Neural cell (in vitro differentiated cells): ENCODE measurements around the gene AMFR. TPM values are rescaled to one million over a fixed set of nuclear protein-coding genes. Genes with fewer than 3 reads are reported as not detected.

Source experiments
- H2AFZ ChIP-seq: fragments of 200-600, 300-800 bp; sonication (generic), shearing (Covaris generic); 2 replicates; pipeline ENCODE4 v1.6.0; 2014; ENCODE audit warnings: low read depth, mild to moderate bottlenecking, antibody characterized with exemption, low read length, moderate library complexity
- H3F3A ChIP-seq: fragments of 200-600 bp; shearing (Covaris generic); 2 replicates; pipeline ENCODE4 v1.6.1; 2016; ENCODE audit warnings: mild to moderate bottlenecking, moderate library complexity, mixed read lengths, antibody characterized with exemption, low read length; ENCODE audit not compliant: insufficient read depth, poor library complexity, severe bottlenecking
- H3K27ac ChIP-seq: fragments of 200-600, 300-800 bp; sonication (generic), shearing (Covaris generic); 2 replicates; pipeline ENCODE4 v1.5.1; 2014; ENCODE audit warnings: mild to moderate bottlenecking, low read length, moderate library complexity
- H3K27me3 ChIP-seq: fragments of 300-800, 200-600 bp; sonication (generic), shearing (Covaris generic); 2 replicates; pipeline ENCODE4 v1.6.0; 2014; ENCODE audit warnings: mild to moderate bottlenecking, low read depth, low read length, moderate library complexity; ENCODE audit not compliant: insufficient read depth
- H3K36me3 ChIP-seq: fragments of 300-800, 200-600 bp; sonication (generic), shearing (Covaris generic); 2 replicates; pipeline ENCODE4 v1.5.1; 2014; ENCODE audit warnings: mild to moderate bottlenecking, antibody characterized with exemption, low read length, moderate library complexity; ENCODE audit not compliant: insufficient read depth
- H3K4me2 ChIP-seq: fragments of 300-800, 200-600 bp; sonication (generic), shearing (Covaris generic); 2 replicates; pipeline ENCODE4 v1.6.0; 2014; ENCODE audit warnings: mild to moderate bottlenecking, low read length
- H3K4me3 ChIP-seq: fragments of 300-800, 200-600 bp; sonication (generic), shearing (Covaris generic); 2 replicates; pipeline ENCODE4 v1.5.1; 2014; ENCODE audit warnings: mild to moderate bottlenecking, low read length, moderate library complexity
- H3K79me2 ChIP-seq: fragments of 200-600 bp; shearing (Covaris generic); replicated peaks from 2 replicates; pipeline ENCODE4 v1.6.0; 2014; ENCODE audit warnings: mild to moderate bottlenecking, low read length, moderate library complexity; ENCODE audit not compliant: insufficient read depth
- H3K9ac ChIP-seq: fragments of 300-800, 200-600 bp; sonication (generic), shearing (Covaris generic); 2 replicates; pipeline ENCODE4 v1.6.1; 2016; ENCODE audit warnings: mild to moderate bottlenecking, low read length, mixed read lengths
- H3K9me2 ChIP-seq: fragments of 200-600 bp; shearing (Covaris generic); 2 replicates; pipeline ENCODE4 v1.6.1; 2016; ENCODE audit warnings: mild to moderate bottlenecking, low read length, mixed read lengths; ENCODE audit not compliant: insufficient read depth
- H3K9me3 ChIP-seq: fragments of 200-600, 300-800 bp; sonication (generic), shearing (Covaris generic); 2 replicates; pipeline ENCODE4 v1.6.1; 2016; ENCODE audit warnings: mild to moderate bottlenecking, mixed run types, low read length, moderate library complexity, mixed read lengths
- H4K20me1 ChIP-seq: fragments of 200-600 bp; shearing (Covaris generic); 2 replicates; pipeline ENCODE4 v1.6.1; 2016; ENCODE audit warnings: mild to moderate bottlenecking, mixed run types; ENCODE audit not compliant: insufficient read depth
- EP300 ChIP-seq: fragments of 450-650 bp; conservative IDR thresholded peaks from 2 replicates; pipeline ENCODE4 v1.6.1; 2014; ENCODE audit warnings: antibody characterized with exemption, mild to moderate bottlenecking, moderate library complexity; ENCODE audit not compliant: poor library complexity, severe bottlenecking
- EZH2 ChIP-seq: fragments of 200-600, 300-800 bp; shearing (Covaris generic), sonication (generic); IDR thresholded peaks from 2 replicates; pipeline ENCODE4 v1.6.1; 2014; ENCODE audit warnings: antibody characterized with exemption, low read length, borderline replicate concordance, mild to moderate bottlenecking; ENCODE audit not compliant: insufficient read depth, poor library complexity, severe bottlenecking
- MXI1 ChIP-seq: fragments of 450-650 bp; conservative IDR thresholded peaks from 2 replicates; pipeline ENCODE4 v1.6.1; 2014; ENCODE audit warnings: antibody characterized with exemption, mild to moderate bottlenecking; ENCODE audit not compliant: poor library complexity, severe bottlenecking
- POLR2AphosphoS5 ChIP-seq: IDR thresholded peaks from 2 replicates; pipeline ENCODE4 v1.6.1; 2012
- RAD21 ChIP-seq: fragments of 450-650 bp; conservative IDR thresholded peaks from 2 replicates; pipeline ENCODE4 v1.6.1; 2014; ENCODE audit warnings: antibody characterized with exemption, mild to moderate bottlenecking, moderate library complexity
- SMC3 ChIP-seq: fragments of 450-650 bp; conservative IDR thresholded peaks from 2 replicates; pipeline ENCODE4 v1.6.1; 2014; ENCODE audit warnings: antibody characterized with exemption, mild to moderate bottlenecking, moderate library complexity; ENCODE audit not compliant: poor library complexity
- TAF1 ChIP-seq: IDR thresholded peaks from 2 replicates; pipeline ENCODE4 v1.6.1; 2012; ENCODE audit warnings: low read depth
- polyA plus RNA-seq: library from polyadenylated mRNA; depleted of rRNA; stranded (reverse); fragments of >200 nt; gene quantifications from 2 replicates; pipeline ENCODE4 v1.2.3, GENCODE V29; 2014
- TF ChIP-seq, protein P1 (sequence below): IDR thresholded peaks from 2 replicates; pipeline ENCODE4 v1.6.1; 2012; ENCODE audit warnings: borderline replicate concordance
- TF ChIP-seq, protein P2 (sequence below): fragments of 450-650 bp; IDR thresholded peaks from 2 replicates; pipeline ENCODE4 v1.5.1; 2014; ENCODE audit warnings: antibody characterized with exemption, mild to moderate bottlenecking, moderate library complexity; ENCODE audit not compliant: poor library complexity, severe bottlenecking

Gene AMFR
- polyA plus RNA-seq, 1 donor from 2014 or later = 101 TPM

DNA sequence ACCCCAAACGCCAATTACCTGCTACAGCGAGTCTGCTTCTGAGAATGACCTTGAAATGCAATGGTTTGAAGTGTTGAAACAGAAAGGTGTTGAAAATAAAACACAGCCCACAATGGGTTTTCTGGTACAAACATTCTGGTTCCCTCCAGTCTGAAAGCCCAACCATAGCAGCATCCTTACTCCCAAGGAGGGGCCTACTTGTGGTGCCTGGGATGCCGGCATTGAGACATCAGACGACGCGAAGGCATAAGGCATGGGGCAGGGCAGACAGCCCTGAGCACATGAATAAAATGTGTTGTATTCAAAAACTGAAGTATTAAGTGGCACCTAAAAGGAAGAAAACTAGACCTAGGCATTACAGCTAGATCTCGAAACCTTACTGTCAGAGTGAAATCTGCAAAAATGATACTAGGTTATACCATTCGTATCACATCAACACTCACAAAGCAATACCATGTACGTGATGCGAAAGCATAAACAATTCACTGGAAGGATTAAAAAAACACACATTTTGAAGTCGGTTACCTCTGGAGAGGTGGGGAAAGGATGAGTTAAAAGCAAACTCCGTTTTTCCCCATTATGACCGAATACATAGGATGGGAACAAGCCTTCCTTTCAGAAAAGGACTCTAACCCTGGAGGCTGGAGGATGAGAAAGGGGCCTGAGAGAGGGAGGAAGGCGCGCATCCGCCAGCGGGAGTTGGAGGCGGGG is 25.1 kb upstream of the AMFR start:
- Histone ChIP-seq H3F3A (peaks cover 7% of the 10 kb centered on the region), H3K9me2 (no peaks in the 10 kb centered on the region), H3K9ac (peak overlapping the region; percentile 82), H3K27ac (peak overlapping the region; percentile 84), H4K20me1 (no peaks in the 10 kb centered on the region), H3K9me3 (no peaks in the 10 kb centered on the region), H2AFZ (peak overlapping the region; percentile 58), H3K79me2 (peaks cover 56% of the 10 kb centered on the region), H3K4me2 (peak overlapping the region; percentile 94), H3K27me3 (no peaks in the 10 kb centered on the region), H3K4me3 (peak overlapping the region; percentile 85), H3K36me3 (peaks cover 5% of the 10 kb centered on the region)
- no peak for TF ChIP-seq TAF1
- TF ChIP-seq POLR2AphosphoS5 = no peak
- TF ChIP-seq MXI1 = no peak
- no peak for TF ChIP-seq SMC3
- TF ChIP-seq, protein P1, sequence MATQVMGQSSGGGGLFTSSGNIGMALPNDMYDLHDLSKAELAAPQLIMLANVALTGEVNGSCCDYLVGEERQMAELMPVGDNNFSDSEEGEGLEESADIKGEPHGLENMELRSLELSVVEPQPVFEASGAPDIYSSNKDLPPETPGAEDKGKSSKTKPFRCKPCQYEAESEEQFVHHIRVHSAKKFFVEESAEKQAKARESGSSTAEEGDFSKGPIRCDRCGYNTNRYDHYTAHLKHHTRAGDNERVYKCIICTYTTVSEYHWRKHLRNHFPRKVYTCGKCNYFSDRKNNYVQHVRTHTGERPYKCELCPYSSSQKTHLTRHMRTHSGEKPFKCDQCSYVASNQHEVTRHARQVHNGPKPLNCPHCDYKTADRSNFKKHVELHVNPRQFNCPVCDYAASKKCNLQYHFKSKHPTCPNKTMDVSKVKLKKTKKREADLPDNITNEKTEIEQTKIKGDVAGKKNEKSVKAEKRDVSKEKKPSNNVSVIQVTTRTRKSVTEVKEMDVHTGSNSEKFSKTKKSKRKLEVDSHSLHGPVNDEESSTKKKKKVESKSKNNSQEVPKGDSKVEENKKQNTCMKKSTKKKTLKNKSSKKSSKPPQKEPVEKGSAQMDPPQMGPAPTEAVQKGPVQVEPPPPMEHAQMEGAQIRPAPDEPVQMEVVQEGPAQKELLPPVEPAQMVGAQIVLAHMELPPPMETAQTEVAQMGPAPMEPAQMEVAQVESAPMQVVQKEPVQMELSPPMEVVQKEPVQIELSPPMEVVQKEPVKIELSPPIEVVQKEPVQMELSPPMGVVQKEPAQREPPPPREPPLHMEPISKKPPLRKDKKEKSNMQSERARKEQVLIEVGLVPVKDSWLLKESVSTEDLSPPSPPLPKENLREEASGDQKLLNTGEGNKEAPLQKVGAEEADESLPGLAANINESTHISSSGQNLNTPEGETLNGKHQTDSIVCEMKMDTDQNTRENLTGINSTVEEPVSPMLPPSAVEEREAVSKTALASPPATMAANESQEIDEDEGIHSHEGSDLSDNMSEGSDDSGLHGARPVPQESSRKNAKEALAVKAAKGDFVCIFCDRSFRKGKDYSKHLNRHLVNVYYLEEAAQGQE = no peak
- no peak for TF ChIP-seq RAD21
- TF ChIP-seq EP300 = no peak
- no peak for TF ChIP-seq EZH2
- TF ChIP-seq, protein P2, sequence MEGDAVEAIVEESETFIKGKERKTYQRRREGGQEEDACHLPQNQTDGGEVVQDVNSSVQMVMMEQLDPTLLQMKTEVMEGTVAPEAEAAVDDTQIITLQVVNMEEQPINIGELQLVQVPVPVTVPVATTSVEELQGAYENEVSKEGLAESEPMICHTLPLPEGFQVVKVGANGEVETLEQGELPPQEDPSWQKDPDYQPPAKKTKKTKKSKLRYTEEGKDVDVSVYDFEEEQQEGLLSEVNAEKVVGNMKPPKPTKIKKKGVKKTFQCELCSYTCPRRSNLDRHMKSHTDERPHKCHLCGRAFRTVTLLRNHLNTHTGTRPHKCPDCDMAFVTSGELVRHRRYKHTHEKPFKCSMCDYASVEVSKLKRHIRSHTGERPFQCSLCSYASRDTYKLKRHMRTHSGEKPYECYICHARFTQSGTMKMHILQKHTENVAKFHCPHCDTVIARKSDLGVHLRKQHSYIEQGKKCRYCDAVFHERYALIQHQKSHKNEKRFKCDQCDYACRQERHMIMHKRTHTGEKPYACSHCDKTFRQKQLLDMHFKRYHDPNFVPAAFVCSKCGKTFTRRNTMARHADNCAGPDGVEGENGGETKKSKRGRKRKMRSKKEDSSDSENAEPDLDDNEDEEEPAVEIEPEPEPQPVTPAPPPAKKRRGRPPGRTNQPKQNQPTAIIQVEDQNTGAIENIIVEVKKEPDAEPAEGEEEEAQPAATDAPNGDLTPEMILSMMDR = no peak

DNA sequence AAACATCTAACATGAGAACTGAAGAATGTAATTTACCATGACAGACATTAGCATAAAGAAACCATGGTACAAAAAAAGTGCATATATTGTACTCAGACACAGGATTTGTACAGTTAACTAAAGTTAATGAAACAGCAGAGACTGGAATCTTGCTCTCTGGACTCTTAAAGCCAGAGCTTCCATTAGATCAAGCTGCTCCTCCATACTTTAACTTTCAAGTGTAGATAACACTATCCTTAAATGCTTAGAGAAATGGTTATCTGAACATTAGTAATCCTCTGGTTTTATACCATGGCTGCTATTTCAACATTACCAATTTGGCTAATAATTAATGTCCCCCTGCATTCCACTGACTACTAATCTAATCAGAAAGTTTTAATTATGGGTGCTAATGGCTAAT is 22.7 kb upstream of the AMFR start:
- Histone ChIP-seq H3K9me3 (no peaks in the 10 kb centered on the region), H3K36me3 (no peaks in the 10 kb centered on the region), H3K9me2 (no peaks in the 10 kb centered on the region), H4K20me1 (no peaks in the 10 kb centered on the region), H3K27ac (no peak overlapping the region), H3K27me3 (no peaks in the 10 kb centered on the region), H3K79me2 (peaks cover 48% of the 10 kb centered on the region), H2AFZ (no peak overlapping the region), H3K4me3 (peak overlapping the region; percentile 85), H3F3A (peaks cover 7% of the 10 kb centered on the region), H3K4me2 (no peak overlapping the region), H3K9ac (no peak overlapping the region)
- TF ChIP-seq RAD21 = no peak
- no peak for TF ChIP-seq EZH2
- TF ChIP-seq, protein P2 = no peak
- no peak for TF ChIP-seq POLR2AphosphoS5
